ENCODE measurements around the gene RAMACL. TPM values are rescaled to one million over a fixed set of nuclear protein-coding genes. Genes with fewer than 3 reads are reported as not detected.
"Not testable (repeated sequence)": the region's sequence is repeated elsewhere in the genome, so short reads cannot be mapped to it uniquely, and the experiment has no call there.

Gene RAMACL
- total RNA-seq, 2 donors from 2014 or later: 0.99 to 10.9 TPM

GRCh38 chr6:166584853-166585429, 1.5 kb downstream of the RAMACL start:
- no peak for ATAC-seq
- Histone ChIP-seq H3K4me3 (no peak overlapping the region), H3K27me3 (no peaks in the 10 kb centered on the region), H3K4me1 (no peaks in the 10 kb centered on the region), H3K36me3 (replicated peaks in 1 of 2; ENCODE audit: insufficient read depth in 1 of 2, low read depth in 2 of 2) (no peaks in the 10 kb centered on the region), H3K27ac (no peak overlapping the region), H3K9me3 (no peaks in the 10 kb centered on the region)
- no peak for DNase-seq
- intact Hi-C loops (cut with DNase I): no loop called here
- 77 to 95% methylated on average over 12 of the region's 12 CpGs for WGBS, 2 donors
- TF ChIP-seq CTCF (IDR thresholded peaks at IDR 0.05) (no peak), POLR2A (IDR thresholded peaks at IDR 0.05) (no peak)

- 80 to 95% methylated on average over 3 of the region's 3 CpGs for WGBS, 2 donors
- Histone ChIP-seq H3K27ac (no peak overlapping the region), H3K27me3 (no peaks in the 10 kb centered on the region), H3K4me3 (no peak overlapping the region), H3K36me3 (replicated peaks in 1 of 2; ENCODE audit: insufficient read depth in 1 of 2, low read depth in 2 of 2) (no peaks in the 10 kb centered on the region), H3K4me1 (no peaks in the 10 kb centered on the region), H3K9me3 (no peaks in the 10 kb centered on the region)
- DNase-seq (no peak), ATAC-seq (no peak)
- intact Hi-C loops (cut with DNase I): no loop called here
- TF ChIP-seq POLR2A (IDR thresholded peaks at IDR 0.05): no peak
- TF ChIP-seq CTCF (IDR thresholded peaks at IDR 0.05): no peak
Observed at GRCh38 chr6:166584155-166584554, 2.3 kb downstream of the RAMACL start.

GRCh38 chr6:166583230-166583965, 3.1 kb downstream of the RAMACL start:
- no peak overlapping the region for H3K4me3 ChIP-seq
- ATAC-seq: no peak
- no peak for DNase-seq
- WGBS, 2 donors: 82 to 92% methylated on average over 15 of the region's 15 CpGs
- H3K36me3 ChIP-seq (replicated peaks in 1 of 2; ENCODE audit: insufficient read depth in 1 of 2, low read depth in 2 of 2): no peaks in the 10 kb centered on the region
- H3K27ac ChIP-seq: no peak overlapping the region
- TF ChIP-seq CTCF (IDR thresholded peaks at IDR 0.05): no peak
- no peak for TF ChIP-seq POLR2A (IDR thresholded peaks at IDR 0.05)
- no peaks in the 10 kb centered on the region for H3K9me3 ChIP-seq
- no peaks in the 10 kb centered on the region for H3K27me3 ChIP-seq
- no peaks in the 10 kb centered on the region for H3K4me1 ChIP-seq
- intact Hi-C loops (cut with DNase I): no loop called here

GRCh38 chr6:166582258-166582657, 4.2 kb downstream of the RAMACL start:
- TF ChIP-seq CTCF (IDR thresholded peaks at IDR 0.05): no peak
- no peak for TF ChIP-seq POLR2A (IDR thresholded peaks at IDR 0.05)
- DNase-seq: no peak
- intact Hi-C loops (cut with DNase I): no loop called here
- Histone ChIP-seq H3K4me1 (no peaks in the 10 kb centered on the region), H3K9me3 (no peaks in the 10 kb centered on the region), H3K27me3 (no peaks in the 10 kb centered on the region), H3K27ac (no peak overlapping the region), H3K4me3 (no peak overlapping the region), H3K36me3 (replicated peaks in 1 of 2; ENCODE audit: insufficient read depth in 1 of 2, low read depth in 2 of 2) (no peaks in the 10 kb centered on the region)
- 95 to 98% methylated on average over 6 of the region's 6 CpGs for WGBS, 2 donors
- ATAC-seq: no peak

GRCh38 chr6:166581801-166582200, 4.7 kb downstream of the RAMACL start:
- H3K9me3 ChIP-seq; H3K36me3 ChIP-seq (replicated peaks in 1 of 2; ENCODE audit: insufficient read depth in 1 of 2, low read depth in 2 of 2); H3K4me1 ChIP-seq; H3K27me3 ChIP-seq; intact Hi-C loops (cut with DNase I); H3K4me3 ChIP-seq; ATAC-seq; H3K27ac ChIP-seq; DNase-seq: not testable (repeated sequence)
- 82 to 90% methylated on average over 7 to 8 of the region's 8 CpGs for WGBS, 2 donors
